Measurements from ENCODE around the gene HES2.

HES2 gene

GRCh38 chr1:6426277-6426971 is 6.7 kb upstream of the HES2 start:
- TF ChIP-seq MAX (IDR thresholded peaks at IDR 0.05): 0 out of 2 replicates have a peak, but pooled peaks have one; percentile 33
- no peak for TF ChIP-seq CREB1 (IDR thresholded peaks at IDR 0.05; ENCODE audit: low read depth)
- TF ChIP-seq FOXM1 (IDR thresholded peaks at IDR 0.05; ENCODE audit: borderline replicate concordance, low read depth): no peak
- TF ChIP-seq ZBTB7A (IDR thresholded peaks at IDR 0.05; ENCODE audit: low read depth): peak; percentile 50

GRCh38 chr1:6425658-6426057 is 5.9 kb upstream of the HES2 start:
- TF ChIP-seq CEBPB (IDR thresholded peaks at IDR 0.05) (no peak), TEAD4 (IDR thresholded peaks at IDR 0.05) (no peak), EGR1 (IDR thresholded peaks at IDR 0.05) (no peak), MAX (IDR thresholded peaks at IDR 0.05) (no peak), REST (IDR thresholded peaks at IDR 0.05; ENCODE audit: low read depth) (no peak), USF1 (IDR thresholded peaks at IDR 0.05) (no peak), RAD21 (IDR thresholded peaks at IDR 0.05; ENCODE audit: low read depth) (no peak), NFIC (IDR thresholded peaks at IDR 0.05) (no peak), TAF1 (IDR thresholded peaks at IDR 0.05; ENCODE audit: low read depth) (no peak; the same call in 1 of the 2 replicates), EP300 (IDR thresholded peaks at IDR 0.05; ENCODE audit: borderline replicate concordance) (no peak), TCF12 (IDR thresholded peaks at IDR 0.05; ENCODE audit: low read depth) (no peak), CREB1 (IDR thresholded peaks at IDR 0.05; ENCODE audit: low read depth) (no peak)

GRCh38 chr1:6424619-6425593 is 5.2 kb upstream of the HES2 start, which contains the start of gene ESPN:
TSS of gene ESPN (plus strand) at chr1:6424776. CDS start at chr1:6424956, 180 bp downstream.
- TF ChIP-seq EGR1 (IDR thresholded peaks at IDR 0.05) (no peak; the same call in 1 of the 2 replicates), NFIC (IDR thresholded peaks at IDR 0.05) (peak; percentile 23; the same call in 1 of the 2 replicates), TAF1 (IDR thresholded peaks at IDR 0.05; ENCODE audit: low read depth) (peak; percentile 80; the same call in 1 of the 2 replicates), MAX (IDR thresholded peaks at IDR 0.05) (peak; percentile 67; the same call in 1 of the 2 replicates), YY1 (IDR thresholded peaks at IDR 0.05; ENCODE audit: low read depth) (0 out of 2 replicates have a peak, but pooled peaks have one; percentile 10)

- TF ChIP-seq EP300 (IDR thresholded peaks at IDR 0.05; ENCODE audit: borderline replicate concordance) (no peak), FOXM1 (IDR thresholded peaks at IDR 0.05; ENCODE audit: borderline replicate concordance, low read depth) (no peak), ZBTB7A (IDR thresholded peaks at IDR 0.05; ENCODE audit: low read depth) (0 out of 2 replicates have a peak, but pooled peaks have one; percentile 63), EGR1 (IDR thresholded peaks at IDR 0.05) (peak; percentile 92), TEAD4 (IDR thresholded peaks at IDR 0.05) (no peak), TAF1 (IDR thresholded peaks at IDR 0.05; ENCODE audit: low read depth) (no peak; the same call in 1 of the 2 replicates), RAD21 (IDR thresholded peaks at IDR 0.05; ENCODE audit: low read depth) (no peak), NFIC (IDR thresholded peaks at IDR 0.05) (no peak)
Measured at GRCh38 chr1:6424000-6424565, 4.4 kb upstream of the HES2 start.

- TF ChIP-seq YY1 (IDR thresholded peaks at IDR 0.05; ENCODE audit: low read depth) (peak; percentile 64), FOXM1 (IDR thresholded peaks at IDR 0.05; ENCODE audit: borderline replicate concordance, low read depth) (peak; percentile 91), MAX (IDR thresholded peaks at IDR 0.05) (peak; percentile 57), EGR1 (IDR thresholded peaks at IDR 0.05) (0 out of 2 replicates have a peak, but pooled peaks have one; percentile 10), TEAD4 (IDR thresholded peaks at IDR 0.05) (peak; percentile 98), EP300 (IDR thresholded peaks at IDR 0.05; ENCODE audit: borderline replicate concordance) (peak; percentile 99), NFIC (IDR thresholded peaks at IDR 0.05) (peak; percentile 98), USF1 (IDR thresholded peaks at IDR 0.05) (no peak; the same call in 1 of the 2 replicates), ZBTB7A (IDR thresholded peaks at IDR 0.05; ENCODE audit: low read depth) (peak; percentile 77), CREB1 (IDR thresholded peaks at IDR 0.05; ENCODE audit: low read depth) (no peak), TAF1 (IDR thresholded peaks at IDR 0.05; ENCODE audit: low read depth) (0 out of 2 replicates have a peak, but pooled peaks have one; percentile 43), REST (IDR thresholded peaks at IDR 0.05; ENCODE audit: low read depth) (no peak), CEBPB (IDR thresholded peaks at IDR 0.05) (0 out of 2 replicates have a peak, but pooled peaks have one; percentile 7), TCF12 (IDR thresholded peaks at IDR 0.05; ENCODE audit: low read depth) (peak; percentile 98), RAD21 (IDR thresholded peaks at IDR 0.05; ENCODE audit: low read depth) (peak; percentile 74)
Measured at GRCh38 chr1:6423321-6423999, 3.7 kb upstream of the HES2 start.
